NCI-H2171 treated with DMSO at 0.1 percent for 48 hours (cell line): Measurements from ENCODE around the gene NME7.
"Not testable (repeated sequence)": the region's sequence is repeated elsewhere in the genome, so short reads cannot be mapped to it uniquely, and the experiment has no call there.

Experiments used
- DNase-seq: peaks from one replicate; lab custom pipeline; 2025; lab: John Stamatoyannopoulos, UW

The NME7 gene

GRCh38 chr1:169342096-169342495, 25.5 kb downstream of the NME7 start:
- not testable (repeated sequence) for DNase-seq

GRCh38 chr1:169340882-169341281, 26.7 kb downstream of the NME7 start:
- no peak for DNase-seq

- no peak for DNase-seq
Observed at GRCh38 chr1:169339773-169340172, 27.8 kb downstream of the NME7 start.

- no peak for DNase-seq
Observed at GRCh38 chr1:169338617-169339016, 29.0 kb downstream of the NME7 start.

GRCh38 chr1:169336947-169337715, 30.5 kb downstream of the NME7 start:
- not testable (repeated sequence) for DNase-seq

GRCh38 chr1:169334727-169335126, 32.9 kb downstream of the NME7 start:
- not testable (repeated sequence) for DNase-seq

- no peak for DNase-seq
Observed at GRCh38 chr1:169330927-169331326, 36.7 kb downstream of the NME7 start.

GRCh38 chr1:169329383-169329782, 38.2 kb downstream of the NME7 start:
- no peak for DNase-seq

GRCh38 chr1:169327875-169328274, 39.7 kb downstream of the NME7 start:
- no peak for DNase-seq

GRCh38 chr1:169326956-169327268, 40.7 kb downstream of the NME7 start:
- no peak for DNase-seq

GRCh38 chr1:169326261-169326955, 41.2 kb downstream of the NME7 start:
- DNase-seq: no peak

GRCh38 chr1:169325117-169325516, 42.5 kb downstream of the NME7 start:
- no peak for DNase-seq

GRCh38 chr1:169322138-169322537, 45.5 kb downstream of the NME7 start:
- no peak for DNase-seq

- DNase-seq: peak; percentile 78
Observed at GRCh38 chr1:169321539-169321938, 46.1 kb downstream of the NME7 start.

GRCh38 chr1:169318536-169319244, 48.9 kb downstream of the NME7 start:
- peak; percentile 87 for DNase-seq

- no peak for DNase-seq
Observed at GRCh38 chr1:169316556-169316955, 51.0 kb downstream of the NME7 start.

- no peak for DNase-seq
Observed at GRCh38 chr1:169312084-169312954, 55.3 kb downstream of the NME7 start.

- DNase-seq: no peak
Observed at GRCh38 chr1:169309178-169310166, 58.1 kb downstream of the NME7 start.

- DNase-seq: peak; percentile 66
Observed at GRCh38 chr1:169308313-169309039, 59.1 kb downstream of the NME7 start.

GRCh38 chr1:169307176-169307575, 60.4 kb downstream of the NME7 start:
- peak; percentile 39 for DNase-seq
